ENCODE results near the gene CCDC149.

CCDC149 gene

GRCh38 chr4:24799196-24799543 lies 113.7 kb downstream of the CCDC149 start:
- no peak for FAIRE-seq

- FAIRE-seq = no peak
These were observed 114.7 kb downstream of the CCDC149 start for GRCh38 chr4:24798036-24798610.

GRCh38 chr4:24796620-24797019 lies 116.2 kb downstream of the CCDC149 start:
- FAIRE-seq = no peak

GRCh38 chr4:24795666-24796381 lies 117.0 kb downstream of the CCDC149 start:
- FAIRE-seq = no peak

GRCh38 chr4:24794916-24795665 lies 117.8 kb downstream of the CCDC149 start, which contains the start of gene SOD3:
TSS of gene SOD3 (plus strand) at chr4:24795573. CDS start at chr4:24799522, 3,949 bp downstream.
- FAIRE-seq = no peak

- no peak for FAIRE-seq
These were observed 118.4 kb downstream of the CCDC149 start for GRCh38 chr4:24794480-24794879.

- FAIRE-seq = no peak
These were observed 118.8 kb downstream of the CCDC149 start for GRCh38 chr4:24794051-24794450.

GRCh38 chr4:24793219-24794005 lies 119.4 kb downstream of the CCDC149 start:
- no peak for FAIRE-seq

GRCh38 chr4:24792552-24792951 lies 120.3 kb downstream of the CCDC149 start:
- no peak for FAIRE-seq

- FAIRE-seq = no peak
These were observed 121.8 kb downstream of the CCDC149 start for GRCh38 chr4:24791043-24791442.

GRCh38 chr4:24783506-24783905 lies 129.3 kb downstream of the CCDC149 start:
- no peak for FAIRE-seq

GRCh38 chr4:24781999-24782745 lies 130.7 kb downstream of the CCDC149 start:
- FAIRE-seq = no peak

GRCh38 chr4:24780936-24781495 lies 131.8 kb downstream of the CCDC149 start:
- no peak for FAIRE-seq

GRCh38 chr4:24778464-24779225 lies 134.2 kb downstream of the CCDC149 start:
- no peak for FAIRE-seq

GRCh38 chr4:24777536-24778463 lies 135.0 kb downstream of the CCDC149 start:
- no peak for FAIRE-seq

GRCh38 chr4:24775750-24776149 lies 137.1 kb downstream of the CCDC149 start:
- no peak for FAIRE-seq

- FAIRE-seq = no peak
These were observed 137.7 kb downstream of the CCDC149 start for GRCh38 chr4:24775032-24775605.

- FAIRE-seq = no peak
These were observed 138.4 kb downstream of the CCDC149 start for GRCh38 chr4:24774452-24774851.

- no peak for FAIRE-seq
These were observed 139.9 kb downstream of the CCDC149 start for GRCh38 chr4:24772952-24773351.

Data from A204.1 (cell line).